Adrenal gland (tissue), 12 donors: Measurements from ENCODE around the gene FGF14. TPM values are rescaled to one million over a fixed set of nuclear protein-coding genes. Genes with fewer than 3 reads are reported as not detected.

Experiments used
- DNase-seq, 7 donors: peaks; one replicate each; pipeline ENCODE4 v3.0.0-alpha.2; 2019 to 2020
- H3K27ac ChIP-seq, 5 donors: fragments of 200-600 bp; sonication (generic) in 4 of 5; 1 replicate in 3 of 5; 2 replicates in 2 of 5; pipeline versions ENCODE4 v1.5.1 to v1.8.0; 2016 to 2020; ENCODE audit warnings: mild to moderate bottlenecking in 1 of 5
- H3K27me3 ChIP-seq: fragments of 200-600 bp; 2 replicates; pipeline ENCODE4 v1.8.0; 2021
- H3K36me3 ChIP-seq, 2 donors: fragments of 200-600 bp; replicated peaks in 1 of 2; 1 replicate in 1 of 2; 2 replicates in 1 of 2; pipeline versions ENCODE4 v1.5.1 to v1.8.0; 2018 to 2022
- H3K4me1 ChIP-seq, 2 donors: fragments of 200-600 bp; replicated peaks in 1 of 2; 1 replicate in 1 of 2; 2 replicates in 1 of 2; pipeline versions ENCODE4 v1.5.1 to v1.8.0; 2018 to 2021
- H3K4me3 ChIP-seq, 4 donors: fragments of 200-600 bp; sonication (generic) in 3 of 4; one replicate each; pipeline ENCODE4 v1.5.1; 2016 to 2018
- H3K9me3 ChIP-seq, 3 donors: fragments of 200-600 bp; sonication (generic) in 1 of 3; replicated peaks in 1 of 3; 1 replicate in 2 of 3; 2 replicates in 1 of 3; pipeline versions ENCODE4 v1.5.1 to v1.8.0; 2016 to 2021
- POLR2A ChIP-seq, 2 donors: fragments of 450-650 bp; IDR thresholded peaks; one replicate each; pipeline ENCODE4 v1.6.1; 2017; ENCODE audit warnings: antibody characterized with exemption in 2 of 2, mild to moderate bottlenecking in 2 of 2, moderate library complexity in 1 of 2
- WGBS, 4 donors: extraction: QIAGEN DNeasy Blood & Tissue Kit in 2 of 4; methylation state at CpG; one replicate each; pipeline versions ENCODE4 v1.1.5 to v1.1.7; 2013 to 2017; 5-methylcytosine and 5-hydroxymethylcytosine counted together
- intact Hi-C, 2 donors: fragments of 100-400 bp; cut with DNase I; formaldehyde crosslinking; loops; one replicate each; pipeline versions ENCODE4 v1.14.1 to v1.15.0; 2022 to 2023
- polyA plus RNA-seq, 3 donors: library from polyadenylated mRNA; stranded (reverse); fragments of 200-250 nt in 2 of 3; fragments of 350-450 nt in 1 of 3; fragmentation: Illumina TruSeq in 1 of 3; extraction: RNeasy Lipid Tissue Mini Kit (QIAGEN cat#74804) in 1 of 3; gene quantifications; one replicate each; pipeline ENCODE4 v1.2.3, GENCODE V29; 2013 to 2014
- total RNA-seq, 9 donors: library from RNA; depleted of rRNA in 4 of 9; stranded (reverse); fragments of >200 nt in 4 of 9; fragments of 120-200 nt in 1 of 9; fragmentation: NEBNext Ultra II Directional in 1 of 9; extraction: Animal tissue kit (Norgen Biotek cat#: 25700) in 1 of 9; gene quantifications; one replicate each; pipeline versions ENCODE4 v1.1.0 to v1.2.4, GENCODE V29; 2013 to 2023
- TF ChIP-seq, protein P1 (sequence below), 6 experiments: fragments of 450-650 bp in 4 of 6; fragments of 200-600 bp in 2 of 6; sonication (generic) in 1 of 6; IDR thresholded peaks; 1 replicate in 5 of 6; 2 replicates in 1 of 6; pipeline versions ENCODE4 v1.5.1 to v1.8.0; 2016 to 2021; ENCODE audit warnings: antibody characterized with exemption in 6 of 6, mild to moderate bottlenecking in 2 of 6, moderate library complexity in 1 of 6
- donor health status: healthy with polysubstance abuse.
- donor health status: Bipolar disorder and iron deficiency.
- donor health status: DM: yes; HTN: yes; CAD: no.
- donor health status: DM: no; HTN: no; CAD: no.
- donor health status: DM: no; HTN: no; CAD: no.
- donor health status: DM: yes; HTN: yes; CAD: no.

FGF14 gene
- total and polyA plus RNA-seq, 12 donors: 0.32 to 9.3 (median 2.8) TPM; not detected in 2

DNA sequence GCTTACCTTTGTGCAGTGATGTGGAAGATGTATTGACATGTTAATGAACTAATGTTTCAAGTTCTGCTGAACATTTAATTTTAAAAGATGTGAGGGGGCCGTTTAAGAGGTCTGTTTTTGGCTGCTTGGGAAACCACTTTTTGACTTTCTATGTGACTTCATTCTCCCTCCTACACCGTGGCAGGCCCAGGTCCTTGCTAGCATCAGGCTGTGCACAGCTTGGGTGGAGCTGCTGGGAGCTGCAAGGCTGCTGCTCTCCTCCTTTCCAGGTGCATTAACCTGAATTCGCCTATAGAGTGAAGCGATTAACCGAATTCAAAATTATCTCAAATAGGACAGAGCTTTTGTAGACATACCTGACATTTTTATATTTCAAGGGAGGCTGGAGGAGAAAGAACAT lies 249.1 kb downstream of the FGF14 start:
- 62 to 72% (median 69%) methylated on average over 5 of the region's 5 CpGs for WGBS, 4 donors
- H3K27me3 ChIP-seq: no peaks in the 10 kb centered on the region
- intact Hi-C loops: no loop called here

GRCh38 chr13:102147353-102147752 lies 254.5 kb downstream of the FGF14 start:
- TF ChIP-seq, protein P1, sequence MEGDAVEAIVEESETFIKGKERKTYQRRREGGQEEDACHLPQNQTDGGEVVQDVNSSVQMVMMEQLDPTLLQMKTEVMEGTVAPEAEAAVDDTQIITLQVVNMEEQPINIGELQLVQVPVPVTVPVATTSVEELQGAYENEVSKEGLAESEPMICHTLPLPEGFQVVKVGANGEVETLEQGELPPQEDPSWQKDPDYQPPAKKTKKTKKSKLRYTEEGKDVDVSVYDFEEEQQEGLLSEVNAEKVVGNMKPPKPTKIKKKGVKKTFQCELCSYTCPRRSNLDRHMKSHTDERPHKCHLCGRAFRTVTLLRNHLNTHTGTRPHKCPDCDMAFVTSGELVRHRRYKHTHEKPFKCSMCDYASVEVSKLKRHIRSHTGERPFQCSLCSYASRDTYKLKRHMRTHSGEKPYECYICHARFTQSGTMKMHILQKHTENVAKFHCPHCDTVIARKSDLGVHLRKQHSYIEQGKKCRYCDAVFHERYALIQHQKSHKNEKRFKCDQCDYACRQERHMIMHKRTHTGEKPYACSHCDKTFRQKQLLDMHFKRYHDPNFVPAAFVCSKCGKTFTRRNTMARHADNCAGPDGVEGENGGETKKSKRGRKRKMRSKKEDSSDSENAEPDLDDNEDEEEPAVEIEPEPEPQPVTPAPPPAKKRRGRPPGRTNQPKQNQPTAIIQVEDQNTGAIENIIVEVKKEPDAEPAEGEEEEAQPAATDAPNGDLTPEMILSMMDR (IDR thresholded peaks at IDR 0.05): no peak
- no peak for TF ChIP-seq POLR2A (IDR thresholded peaks at IDR 0.05)
- DNase-seq: no peak
- Histone ChIP-seq H3K36me3 (no peaks in the 10 kb centered on the region), H3K27me3 (no peaks in the 10 kb centered on the region), H3K4me3 (no peak overlapping the region), H3K27ac (no peak overlapping the region), H3K9me3 (no peaks in the 10 kb centered on the region), H3K4me1 (no peaks in the 10 kb centered on the region)
- intact Hi-C loops: no loop called here

More for the DNA sequence above, 249.1 kb downstream of the FGF14 start:
- Histone ChIP-seq H3K4me3 (no peak overlapping the region), H3K27ac (no peak overlapping the region), H3K9me3 (no peaks in the 10 kb centered on the region), H3K36me3 (no peaks in the 10 kb centered on the region), H3K4me1 (no peaks in the 10 kb centered on the region)
- TF ChIP-seq, protein P1 (IDR thresholded peaks at IDR 0.05): no peak
- no peak for TF ChIP-seq POLR2A (IDR thresholded peaks at IDR 0.05)
- no peak for DNase-seq

GRCh38 chr13:102145750-102146149 lies 256.1 kb downstream of the FGF14 start:
- TF ChIP-seq POLR2A (IDR thresholded peaks at IDR 0.05): no peak
- TF ChIP-seq, protein P1 (IDR thresholded peaks at IDR 0.05): no peak
- Histone ChIP-seq H3K36me3 (no peaks in the 10 kb centered on the region), H3K27ac (no peak overlapping the region), H3K27me3 (no peaks in the 10 kb centered on the region), H3K4me3 (no peak overlapping the region), H3K4me1 (no peaks in the 10 kb centered on the region), H3K9me3 (no peaks in the 10 kb centered on the region)
- DNase-seq: no peak
- intact Hi-C loops: no loop called here

DNA sequence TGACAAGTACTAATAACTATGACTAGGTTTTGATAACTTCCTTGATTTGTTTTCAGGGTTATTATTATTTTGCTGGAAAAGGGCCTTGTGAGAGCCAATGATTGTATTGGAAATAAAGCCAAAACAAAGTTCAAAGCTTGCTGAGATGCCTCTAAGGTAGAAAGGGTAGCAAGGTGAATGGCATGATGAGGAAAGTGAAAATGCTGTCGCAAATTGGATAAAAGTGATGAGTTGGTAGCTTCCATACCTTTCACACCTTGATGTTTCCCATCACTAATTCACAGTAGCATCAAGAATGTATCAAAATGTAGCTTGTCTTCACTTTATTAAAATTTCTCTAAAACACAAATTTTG lies 259.4 kb downstream of the FGF14 start:
- DNase-seq: no peak
- no peak overlapping the region for H3K4me3 ChIP-seq
- intact Hi-C loops: no loop called here
- no peak overlapping the region for H3K27ac ChIP-seq
- H3K36me3 ChIP-seq: no peaks in the 10 kb centered on the region
- WGBS, 4 donors: 62 to 72% (median 66%) methylated on average over 1 of the region's 1 CpG
- H3K27me3 ChIP-seq: no peaks in the 10 kb centered on the region
- no peaks in the 10 kb centered on the region for H3K4me1 ChIP-seq
- no peaks in the 10 kb centered on the region for H3K9me3 ChIP-seq
- no peak for TF ChIP-seq POLR2A (IDR thresholded peaks at IDR 0.05)
- TF ChIP-seq, protein P1 (IDR thresholded peaks at IDR 0.05): no peak
